Muscle of arm (tissue), 12 donors: ENCODE measurements around the gene SLC66A2. TPM values are rescaled to one million over a fixed set of nuclear protein-coding genes. Genes with fewer than 3 reads are reported as not detected.

Experiments
- DNase-seq: peaks from one replicate; pipeline ENCODE4 v3.0.0-alpha.2; 2013
- polyA plus RNA-seq, 12 donors: library from polyadenylated mRNA; unstranded; fragments of 120-200 nt; gene quantifications; one replicate each; pipeline ENCODE4 v1.2.1, GENCODE V29; 2013; ENCODE audit not compliant: insufficient read length in 12 of 12

Gene SLC66A2
- polyA plus RNA-seq, 12 donors: 17.4 to 27.9 (median 20.9) TPM; not detected in 1

DNA sequence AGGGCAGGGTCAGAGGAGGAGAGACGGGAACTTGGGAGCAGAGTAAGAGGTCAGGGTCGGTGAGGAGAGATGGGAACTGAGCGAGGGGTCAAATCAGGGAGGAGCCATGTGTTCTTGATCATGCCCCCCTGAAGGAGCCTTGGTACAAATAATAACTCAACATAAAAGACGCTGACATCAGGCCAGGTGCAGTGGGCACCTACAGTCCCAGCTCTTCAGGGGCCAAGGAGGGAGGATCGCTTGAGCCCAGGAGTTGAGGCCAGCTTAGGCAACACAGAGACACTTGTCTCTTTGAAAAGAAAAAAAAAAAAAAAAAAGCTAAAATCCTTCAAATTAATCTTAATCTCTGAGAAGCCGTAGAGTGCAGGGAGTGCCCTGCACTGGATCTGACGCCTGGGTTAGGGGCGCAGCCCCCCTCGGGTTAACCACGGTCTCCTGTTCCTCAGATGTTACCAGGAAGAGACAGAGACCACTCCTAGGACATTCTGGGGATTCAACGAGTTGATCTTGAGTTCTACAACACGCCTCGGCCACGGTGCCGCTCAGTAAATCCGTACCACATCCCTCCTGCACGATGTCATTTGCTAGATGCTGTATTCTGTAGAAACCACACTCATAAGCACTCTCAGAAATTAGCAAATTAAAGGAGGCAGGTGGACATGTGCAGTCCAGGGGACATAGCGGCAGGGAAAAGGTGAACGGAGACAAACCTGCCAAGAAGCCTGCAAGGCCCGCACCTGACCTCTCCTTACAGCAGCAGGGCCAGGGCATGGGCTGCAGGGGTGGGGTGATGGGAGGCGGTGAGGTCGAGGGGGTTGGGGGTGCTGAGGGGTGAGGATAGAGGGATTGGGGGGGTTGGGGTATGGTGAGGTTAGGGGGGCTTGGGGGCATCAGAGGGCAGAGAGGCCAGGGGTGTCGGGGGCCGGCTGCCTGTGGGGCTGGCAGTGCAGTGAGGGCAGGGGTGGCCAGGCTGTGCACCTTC lies 29.2 kb downstream of the SLC66A2 start:
- DNase-seq: no peak

DNA sequence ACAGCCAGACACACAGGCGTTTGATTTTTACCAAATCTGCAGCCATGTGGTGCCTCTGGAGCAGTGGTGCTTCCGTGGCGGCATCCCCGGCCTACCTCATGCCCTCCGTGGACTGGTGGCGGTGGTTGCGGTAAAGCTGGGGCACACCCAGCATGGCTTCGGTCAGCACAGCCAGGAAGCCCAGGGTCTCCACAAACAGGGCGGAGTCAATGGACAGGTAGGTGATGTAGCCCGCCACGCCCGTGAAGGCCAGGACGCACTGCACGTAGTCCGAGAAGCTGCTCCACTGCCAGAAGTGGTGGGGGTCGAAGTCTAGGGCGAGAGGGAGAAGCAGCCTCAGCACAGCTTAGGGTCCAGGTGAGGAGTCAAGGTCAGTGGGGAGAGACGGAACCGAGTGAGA lies 32.4 kb downstream of the SLC66A2 start:
- no peak for DNase-seq

DNA sequence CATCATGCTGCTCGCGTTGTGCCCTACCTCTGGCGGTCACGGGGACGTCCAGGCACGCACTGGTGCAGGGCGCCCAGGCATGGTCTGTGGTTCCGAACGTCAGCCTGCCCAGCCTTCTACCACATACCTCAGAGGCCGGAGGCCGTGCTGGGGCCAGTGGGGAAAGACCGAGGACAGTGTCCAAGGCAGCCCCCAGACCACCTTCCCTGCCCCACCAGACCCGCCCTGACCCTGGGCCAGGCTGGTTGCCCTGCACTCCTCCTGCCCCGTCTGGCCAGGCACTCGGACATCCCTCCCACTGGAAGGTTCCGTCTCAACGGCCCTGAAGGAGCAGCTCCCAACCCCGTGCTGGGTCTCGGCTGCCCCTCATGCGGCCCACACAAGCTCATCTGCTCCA lies 32.8 kb downstream of the SLC66A2 start:
- DNase-seq: no peak

DNA sequence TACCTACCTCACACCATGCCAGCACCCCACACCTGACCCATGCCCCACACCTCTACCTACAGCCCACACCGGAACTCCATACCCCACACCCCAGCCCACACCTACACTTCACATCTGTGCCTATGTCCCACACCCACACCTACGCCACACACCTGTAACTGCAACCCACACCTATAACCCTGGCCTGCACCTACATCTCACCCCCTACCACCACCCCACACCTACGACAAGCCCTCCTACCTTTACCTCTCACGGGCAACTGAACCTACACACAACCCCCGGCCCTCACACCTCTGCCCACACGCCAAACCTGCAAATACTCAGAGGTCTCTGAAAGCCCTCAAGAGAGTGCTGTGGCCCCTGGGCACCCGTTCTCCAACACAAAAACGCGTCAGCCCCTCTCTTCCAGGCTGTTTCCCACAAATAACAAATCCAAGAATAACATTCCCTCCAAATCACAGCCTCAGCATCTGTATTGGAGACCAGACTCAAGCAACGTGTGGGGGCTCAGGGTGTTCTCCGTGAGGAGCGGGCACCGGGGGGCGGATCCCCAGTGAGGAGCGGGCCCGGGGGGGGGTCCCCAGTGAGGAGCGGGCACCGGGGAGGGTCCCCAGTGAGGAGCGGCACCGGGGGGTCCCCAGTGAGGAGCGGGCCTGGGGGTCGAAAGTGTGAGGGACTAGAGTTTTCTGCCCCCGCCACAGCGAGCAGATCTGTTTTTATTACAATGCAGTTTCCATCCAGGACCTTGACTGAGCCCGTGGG lies 33.4 kb downstream of the SLC66A2 start:
- DNase-seq: no peak

DNA sequence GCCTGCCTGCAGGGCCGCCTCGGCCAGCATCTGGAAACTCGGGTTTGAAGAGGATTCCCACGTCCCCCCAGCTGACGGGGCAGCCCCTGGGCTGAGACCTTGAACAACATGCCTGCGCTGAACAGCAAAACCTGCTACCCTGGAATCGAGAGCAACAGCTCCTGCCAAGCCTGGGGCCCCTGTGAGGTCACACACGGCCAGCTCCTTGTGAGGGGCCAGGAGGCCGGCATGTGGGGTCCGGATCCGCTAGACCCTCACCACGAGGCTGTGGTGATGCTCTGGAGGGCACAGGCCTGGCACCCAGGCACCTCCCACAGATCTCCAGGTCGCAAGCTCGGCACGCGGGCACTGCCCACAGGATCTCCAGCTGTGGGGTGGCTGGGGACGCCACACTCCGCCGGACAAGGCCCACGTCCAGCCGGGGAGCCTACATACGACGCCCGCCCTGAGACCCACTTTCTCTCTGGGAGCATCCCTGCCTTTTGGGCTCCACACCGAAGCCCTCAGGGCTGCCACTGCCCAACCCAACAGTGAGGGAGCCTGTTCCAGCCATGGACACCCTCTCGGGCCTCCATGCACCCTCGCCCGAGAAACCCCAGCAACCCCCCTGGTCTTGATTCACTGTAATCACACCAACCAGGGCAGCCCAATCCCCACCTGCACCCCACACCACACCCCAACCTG lies 34.1 kb downstream of the SLC66A2 start:
- DNase-seq: no peak

DNA sequence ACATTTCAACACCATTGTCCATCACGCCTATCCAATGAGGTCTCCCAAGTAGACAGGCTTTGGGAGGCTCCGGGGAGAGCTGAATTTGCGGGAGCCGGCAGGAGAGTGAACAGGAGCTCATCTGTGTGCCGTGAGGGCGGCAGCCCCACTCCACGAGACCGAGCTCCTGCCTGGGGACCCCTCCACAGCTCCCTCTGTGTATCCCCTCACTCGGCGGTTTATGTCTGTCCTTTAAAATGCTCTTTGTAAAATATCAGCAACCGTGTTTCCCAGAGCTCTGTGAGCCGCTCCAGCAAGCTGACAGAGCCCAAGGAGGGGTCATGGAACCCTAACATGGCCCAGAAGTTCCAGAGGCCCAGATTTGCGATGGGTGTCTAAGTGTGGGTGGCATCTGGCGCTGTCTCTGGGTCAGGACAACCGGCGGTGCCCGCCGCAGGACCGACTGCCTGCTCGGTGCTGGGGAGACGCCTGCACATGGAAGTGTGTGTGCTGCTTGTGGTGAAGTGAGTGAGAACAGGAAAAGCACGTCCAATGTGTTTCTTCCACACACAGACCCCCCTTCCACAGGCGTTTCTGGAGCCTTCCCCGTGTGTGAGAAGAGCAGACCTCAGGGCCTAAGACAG lies 34.8 kb downstream of the SLC66A2 start:
- no peak for DNase-seq

DNA sequence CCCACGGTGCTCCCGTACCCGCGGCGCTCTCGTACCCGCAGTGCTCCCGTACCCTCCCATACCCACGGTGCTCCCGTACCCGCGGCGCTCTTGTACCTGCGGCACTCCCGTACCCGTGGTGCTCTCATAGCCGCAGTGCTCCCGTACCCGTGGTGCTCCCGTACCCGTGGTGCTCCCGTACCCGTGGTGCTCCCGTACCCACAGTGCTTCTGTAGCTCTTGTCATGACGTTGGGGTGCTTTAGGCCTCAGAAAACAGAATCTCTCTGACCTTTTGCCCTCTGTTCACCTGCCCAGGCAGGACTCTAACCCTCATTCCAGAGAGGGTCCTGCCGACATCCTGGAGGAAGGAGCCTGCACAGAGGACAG lies 35.3 kb downstream of the SLC66A2 start:
- DNase-seq: no peak

GRCh38 chr18:79915161-79916127 lies 36.0 kb downstream of the SLC66A2 start:
- DNase-seq: no peak

- DNase-seq: no peak
Observed at GRCh38 chr18:79914614-79915160, 36.8 kb downstream of the SLC66A2 start.

DNA sequence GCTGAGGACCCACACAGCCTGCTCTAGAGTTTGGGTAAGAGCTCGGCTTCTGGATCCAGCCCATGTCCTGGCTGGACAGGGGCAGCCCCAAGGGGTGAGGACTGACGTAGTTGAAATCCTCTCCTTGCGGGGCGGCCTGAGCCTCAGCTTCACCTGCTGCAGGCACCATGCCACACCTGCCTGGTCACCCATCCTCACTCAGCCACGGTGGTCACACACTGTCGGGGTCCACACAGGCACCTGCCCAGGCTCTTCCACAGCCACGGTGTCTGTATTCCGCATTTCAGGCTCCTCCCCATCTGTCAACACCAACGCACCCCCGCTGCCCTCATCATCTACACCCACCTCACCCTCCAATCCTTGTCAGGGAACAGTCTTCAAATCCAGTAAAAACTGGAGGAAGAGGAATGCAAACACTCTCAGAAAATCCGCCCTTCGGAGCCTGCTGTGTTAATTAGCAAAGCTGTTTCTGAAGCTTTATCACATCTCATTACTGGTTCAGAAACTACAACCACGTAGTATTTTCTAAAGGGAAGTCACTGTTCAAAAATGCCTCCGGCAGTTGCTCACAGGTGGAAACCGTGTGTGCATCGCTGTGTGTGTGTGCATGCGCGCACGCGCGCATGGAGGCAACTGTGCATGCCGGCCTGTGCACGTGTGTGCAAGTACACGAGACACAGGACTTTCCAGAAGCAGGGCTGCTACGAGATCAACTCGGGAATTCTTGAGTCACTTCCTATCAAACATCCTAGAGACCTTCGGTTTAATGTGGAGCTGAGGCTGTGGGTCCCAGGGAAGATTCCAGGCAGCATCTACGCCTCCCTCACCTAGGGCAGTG lies 38.2 kb downstream of the SLC66A2 start:
- no peak for DNase-seq

- no peak for DNase-seq
Observed at GRCh38 chr18:79912409-79912991, 39.0 kb downstream of the SLC66A2 start.

GRCh38 chr18:79911344-79912270 lies 39.8 kb downstream of the SLC66A2 start:
- no peak for DNase-seq

DNA sequence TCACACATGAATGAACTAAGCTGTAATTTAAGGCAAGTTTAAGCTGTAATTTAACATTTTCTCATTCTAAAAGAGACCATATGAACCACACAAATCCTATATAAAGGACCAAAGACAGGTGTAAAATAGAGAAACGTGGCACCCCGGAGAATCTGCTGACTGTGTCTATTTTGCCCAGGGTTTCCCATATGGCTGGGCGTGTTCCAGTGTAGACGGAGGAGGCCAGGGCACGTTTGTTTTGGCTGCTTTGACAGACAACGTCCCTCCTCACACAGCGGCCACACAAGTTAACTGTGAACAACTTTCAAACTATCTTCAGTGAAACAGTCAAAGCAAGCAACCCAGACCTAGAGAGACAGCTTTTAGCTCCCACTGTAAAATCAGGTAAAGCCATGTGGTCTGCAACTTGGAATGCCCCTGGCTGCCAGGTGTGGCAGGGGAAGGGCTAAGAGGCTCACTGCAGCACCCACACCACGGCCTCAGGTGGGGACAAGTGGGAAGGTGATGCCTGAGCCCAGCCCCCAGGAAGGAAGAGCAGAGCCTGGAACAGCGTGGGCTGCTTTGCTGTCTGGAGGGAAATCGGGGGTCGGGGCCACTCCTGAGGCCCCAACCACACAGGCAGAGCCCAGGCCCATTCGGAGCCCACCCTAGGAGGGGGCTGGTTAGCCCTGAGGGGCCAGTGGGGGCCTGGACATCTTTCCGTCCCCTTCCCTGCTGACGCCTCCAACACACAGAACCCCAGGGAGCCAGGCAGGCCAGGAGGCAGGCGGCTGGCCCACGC lies 40.7 kb downstream of the SLC66A2 start:
- DNase-seq: no peak

- DNase-seq: no peak
Observed at GRCh38 chr18:79906706-79907105, 44.7 kb downstream of the SLC66A2 start.

GRCh38 chr18:79905993-79906392 lies 45.5 kb downstream of the SLC66A2 start:
- DNase-seq: no peak

GRCh38 chr18:79905389-79905911 lies 46.0 kb downstream of the SLC66A2 start:
- DNase-seq: no peak
